Measurements from ENCODE around the gene NXPH1. TPM values are rescaled to one million over a fixed set of nuclear protein-coding genes. Genes with fewer than 3 reads are reported as not detected.

NXPH1 gene
- total and polyA plus RNA-seq, 9 of the 15 experiments (the other 6 are each of a cell fraction or from before 2014, with no cell fraction given): 0.16 TPM; not detected in 8

DNA sequence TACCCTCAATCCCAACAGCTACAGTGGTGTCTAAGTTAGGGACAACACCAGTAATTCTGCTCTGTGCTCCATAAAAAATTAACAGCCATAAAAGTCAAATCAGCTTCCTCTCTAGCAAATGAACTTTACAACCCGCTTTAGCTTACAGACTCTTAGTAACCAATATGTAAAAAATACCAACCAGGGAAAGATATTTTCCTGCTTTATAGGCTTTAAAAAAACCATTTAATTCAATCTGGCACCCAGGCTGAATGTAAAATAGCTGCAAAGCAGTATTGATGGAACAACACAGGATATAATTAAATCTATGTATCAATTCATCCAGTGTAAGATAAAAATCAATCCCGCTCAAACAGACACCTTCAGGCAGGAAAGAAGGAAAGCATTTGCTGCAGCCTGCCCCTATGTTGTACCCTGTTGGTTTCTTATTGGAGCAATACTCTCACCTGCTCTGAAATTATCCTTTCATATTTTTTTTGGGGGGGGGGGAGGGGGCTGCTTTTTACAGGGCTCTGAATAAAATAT is 98.6 kb downstream of the NXPH1 start:
- H3K9me3 ChIP-seq (replicated peaks; ENCODE audit: control insufficient read depth, insufficient read depth, low read depth, low read length): no peaks in the 10 kb centered on the region
- no peak overlapping the region for H2AFZ ChIP-seq (ENCODE audit: low read depth, low read length)
- no peak for FAIRE-seq
- no peak overlapping the region for H3K27ac ChIP-seq (ENCODE audit: extremely low read depth, low read depth, low read length)
- WGBS (ENCODE audit: insufficient coverage, low coverage, missing lambda C conversion rate): 3% methylated on average over 2 of the region's 2 CpGs
- H3K4me2 ChIP-seq (ENCODE audit: insufficient read depth, low read length): no peak overlapping the region
- no peaks in the 10 kb centered on the region for H4K20me1 ChIP-seq (replicated peaks; ENCODE audit: control insufficient read depth, insufficient read depth, low read length)
- POLR2A ChIA-PET: no interaction called here
- H3K36me3 ChIP-seq (ENCODE audit: control insufficient read depth, insufficient read depth, low read length): no peaks in the 10 kb centered on the region
- H3K4me1 ChIP-seq (replicated peaks in 1 of 2; ENCODE audit: control insufficient read depth in 2 of 2, insufficient read depth in 2 of 2, low read length in 2 of 2): no peaks in the 10 kb centered on the region
- no peak for ATAC-seq
- H3K9me1 ChIP-seq (ENCODE audit: control insufficient read depth, insufficient read depth, low read length): no peaks in the 10 kb centered on the region
- no peak overlapping the region for H3K9ac ChIP-seq (ENCODE audit: insufficient read depth in 1 of 2, low read depth in 2 of 2, low read length in 2 of 2)
- CTCF ChIA-PET (ENCODE audit: low intra/inter-chr PET ratio): no interaction called here
- in situ Hi-C loops (cut with MboI) (no loop called here), intact Hi-C loops (cut with micrococcal nuclease) (no loop called here)
- H3K4me3 ChIP-seq: no peak overlapping the region
- BruUV-seq (replicated peaks): no TSS peak
- DNase-seq (ENCODE audit: extremely low read depth in 1 of 4, low spot score in 3 of 4): no peak
- H3K27me3 ChIP-seq (ENCODE audit: control insufficient read depth in 2 of 2, insufficient read depth in 2 of 2, low read length in 2 of 2): no peaks in the 10 kb centered on the region
- H3K79me2 ChIP-seq (ENCODE audit: control insufficient read depth, insufficient read depth, low read length): no peaks in the 10 kb centered on the region
- TF ChIP-seq KLF13 (tag; IDR thresholded peaks at IDR 0.05; ENCODE audit: borderline replicate concordance, low read depth) (no peak), ZFP36 (IDR thresholded peaks at IDR 0.05; ENCODE audit: low read depth, low read length, partially characterized antibody) (no peak), ZNF354B (CRISPR knock-in tag; IDR thresholded peaks at IDR 0.05) (no peak), SMAD3 (CRISPR knock-in tag; conservative IDR thresholded peaks at IDR 0.05) (no peak), ZNF431 (CRISPR knock-in tag; IDR thresholded peaks at IDR 0.05) (no peak), DNMT1 (IDR thresholded peaks at IDR 0.05) (no peak)
- TF ChIP-seq, protein P1, sequence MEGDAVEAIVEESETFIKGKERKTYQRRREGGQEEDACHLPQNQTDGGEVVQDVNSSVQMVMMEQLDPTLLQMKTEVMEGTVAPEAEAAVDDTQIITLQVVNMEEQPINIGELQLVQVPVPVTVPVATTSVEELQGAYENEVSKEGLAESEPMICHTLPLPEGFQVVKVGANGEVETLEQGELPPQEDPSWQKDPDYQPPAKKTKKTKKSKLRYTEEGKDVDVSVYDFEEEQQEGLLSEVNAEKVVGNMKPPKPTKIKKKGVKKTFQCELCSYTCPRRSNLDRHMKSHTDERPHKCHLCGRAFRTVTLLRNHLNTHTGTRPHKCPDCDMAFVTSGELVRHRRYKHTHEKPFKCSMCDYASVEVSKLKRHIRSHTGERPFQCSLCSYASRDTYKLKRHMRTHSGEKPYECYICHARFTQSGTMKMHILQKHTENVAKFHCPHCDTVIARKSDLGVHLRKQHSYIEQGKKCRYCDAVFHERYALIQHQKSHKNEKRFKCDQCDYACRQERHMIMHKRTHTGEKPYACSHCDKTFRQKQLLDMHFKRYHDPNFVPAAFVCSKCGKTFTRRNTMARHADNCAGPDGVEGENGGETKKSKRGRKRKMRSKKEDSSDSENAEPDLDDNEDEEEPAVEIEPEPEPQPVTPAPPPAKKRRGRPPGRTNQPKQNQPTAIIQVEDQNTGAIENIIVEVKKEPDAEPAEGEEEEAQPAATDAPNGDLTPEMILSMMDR (IDR thresholded peaks at IDR 0.05 in 2 of 3, conservative IDR thresholded peaks at IDR 0.05 in 1 of 3; ENCODE audit: insufficient read depth in 2 of 3, low read depth in 1 of 3, low read length in 3 of 3): no peak
- TF ChIP-seq, protein P2, sequence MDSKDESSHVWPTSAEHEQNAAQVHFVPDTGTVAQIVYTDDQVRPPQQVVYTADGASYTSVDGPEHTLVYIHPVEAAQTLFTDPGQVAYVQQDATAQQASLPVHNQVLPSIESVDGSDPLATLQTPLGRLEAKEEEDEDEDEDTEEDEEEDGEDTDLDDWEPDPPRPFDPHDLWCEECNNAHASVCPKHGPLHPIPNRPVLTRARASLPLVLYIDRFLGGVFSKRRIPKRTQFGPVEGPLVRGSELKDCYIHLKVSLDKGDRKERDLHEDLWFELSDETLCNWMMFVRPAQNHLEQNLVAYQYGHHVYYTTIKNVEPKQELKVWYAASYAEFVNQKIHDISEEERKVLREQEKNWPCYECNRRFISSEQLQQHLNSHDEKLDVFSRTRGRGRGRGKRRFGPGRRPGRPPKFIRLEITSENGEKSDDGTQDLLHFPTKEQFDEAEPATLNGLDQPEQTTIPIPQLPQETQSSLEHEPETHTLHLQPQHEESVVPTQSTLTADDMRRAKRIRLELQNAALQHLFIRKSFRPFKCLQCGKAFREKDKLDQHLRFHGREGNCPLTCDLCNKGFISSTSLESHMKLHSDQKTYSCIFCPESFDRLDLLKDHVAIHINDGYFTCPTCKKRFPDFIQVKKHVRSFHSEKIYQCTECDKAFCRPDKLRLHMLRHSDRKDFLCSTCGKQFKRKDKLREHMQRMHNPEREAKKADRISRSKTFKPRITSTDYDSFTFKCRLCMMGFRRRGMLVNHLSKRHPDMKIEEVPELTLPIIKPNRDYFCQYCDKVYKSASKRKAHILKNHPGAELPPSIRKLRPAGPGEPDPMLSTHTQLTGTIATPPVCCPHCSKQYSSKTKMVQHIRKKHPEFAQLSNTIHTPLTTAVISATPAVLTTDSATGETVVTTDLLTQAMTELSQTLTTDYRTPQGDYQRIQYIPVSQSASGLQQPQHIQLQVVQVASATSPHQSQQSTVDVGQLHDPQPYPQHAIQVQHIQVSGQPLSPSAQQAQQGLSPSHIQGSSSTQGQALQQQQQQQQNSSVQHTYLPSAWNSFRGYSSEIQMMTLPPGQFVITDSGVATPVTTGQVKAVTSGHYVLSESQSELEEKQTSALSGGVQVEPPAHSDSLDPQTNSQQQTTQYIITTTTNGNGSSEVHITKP (IDR thresholded peaks at IDR 0.05; ENCODE audit: partially characterized antibody): no peak
- TF ChIP-seq, protein P3, sequence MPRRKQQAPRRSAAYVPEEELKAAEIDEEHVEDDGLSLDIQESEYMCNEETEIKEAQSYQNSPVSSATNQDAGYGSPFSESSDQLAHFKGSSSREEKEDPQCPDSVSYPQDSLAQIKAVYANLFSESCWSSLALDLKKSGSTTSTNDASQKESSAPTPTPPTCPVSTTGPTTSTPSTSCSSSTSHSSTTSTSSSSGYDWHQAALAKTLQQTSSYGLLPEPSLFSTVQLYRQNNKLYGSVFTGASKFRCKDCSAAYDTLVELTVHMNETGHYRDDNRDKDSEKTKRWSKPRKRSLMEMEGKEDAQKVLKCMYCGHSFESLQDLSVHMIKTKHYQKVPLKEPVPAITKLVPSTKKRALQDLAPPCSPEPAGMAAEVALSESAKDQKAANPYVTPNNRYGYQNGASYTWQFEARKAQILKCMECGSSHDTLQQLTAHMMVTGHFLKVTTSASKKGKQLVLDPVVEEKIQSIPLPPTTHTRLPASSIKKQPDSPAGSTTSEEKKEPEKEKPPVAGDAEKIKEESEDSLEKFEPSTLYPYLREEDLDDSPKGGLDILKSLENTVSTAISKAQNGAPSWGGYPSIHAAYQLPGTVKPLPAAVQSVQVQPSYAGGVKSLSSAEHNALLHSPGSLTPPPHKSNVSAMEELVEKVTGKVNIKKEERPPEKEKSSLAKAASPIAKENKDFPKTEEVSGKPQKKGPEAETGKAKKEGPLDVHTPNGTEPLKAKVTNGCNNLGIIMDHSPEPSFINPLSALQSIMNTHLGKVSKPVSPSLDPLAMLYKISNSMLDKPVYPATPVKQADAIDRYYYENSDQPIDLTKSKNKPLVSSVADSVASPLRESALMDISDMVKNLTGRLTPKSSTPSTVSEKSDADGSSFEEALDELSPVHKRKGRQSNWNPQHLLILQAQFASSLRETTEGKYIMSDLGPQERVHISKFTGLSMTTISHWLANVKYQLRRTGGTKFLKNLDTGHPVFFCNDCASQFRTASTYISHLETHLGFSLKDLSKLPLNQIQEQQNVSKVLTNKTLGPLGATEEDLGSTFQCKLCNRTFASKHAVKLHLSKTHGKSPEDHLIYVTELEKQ (CRISPR knock-in tag; IDR thresholded peaks at IDR 0.05): no peak
